Activated effector memory CD4-positive, alpha-beta T cell treated with Interleukin-2 at 50 U/mL for 16 hours (primary cell): ENCODE data around the gene UVRAG.
"Not testable (repeated sequence)": the region's sequence is repeated elsewhere in the genome, so short reads cannot be mapped to it uniquely, and the experiment has no call there.

Experiments used
- DNase-seq: peaks from one replicate; pipeline ENCODE4 v3.0.0-alpha.2; 2020

The UVRAG gene

DNA sequence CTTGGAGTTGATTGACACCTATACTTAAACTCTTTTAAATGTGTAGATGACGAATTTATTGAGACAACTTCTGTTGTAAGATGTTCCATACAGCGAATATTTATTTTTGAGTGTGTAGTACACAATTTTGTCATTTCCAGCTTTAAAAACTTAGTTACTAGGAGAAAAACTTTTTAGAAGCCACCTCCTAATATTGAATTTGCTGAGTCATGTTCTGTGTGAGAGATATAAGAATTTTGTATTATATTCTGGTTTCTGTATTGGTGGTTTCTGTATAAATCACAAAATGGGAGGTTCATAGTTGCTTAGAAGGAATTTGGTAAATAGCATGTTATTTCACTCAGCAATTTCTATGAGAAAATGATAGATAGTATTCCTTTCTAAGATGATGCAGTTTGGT, 220.0 kb downstream of the UVRAG start:
- no peak for DNase-seq

DNA sequence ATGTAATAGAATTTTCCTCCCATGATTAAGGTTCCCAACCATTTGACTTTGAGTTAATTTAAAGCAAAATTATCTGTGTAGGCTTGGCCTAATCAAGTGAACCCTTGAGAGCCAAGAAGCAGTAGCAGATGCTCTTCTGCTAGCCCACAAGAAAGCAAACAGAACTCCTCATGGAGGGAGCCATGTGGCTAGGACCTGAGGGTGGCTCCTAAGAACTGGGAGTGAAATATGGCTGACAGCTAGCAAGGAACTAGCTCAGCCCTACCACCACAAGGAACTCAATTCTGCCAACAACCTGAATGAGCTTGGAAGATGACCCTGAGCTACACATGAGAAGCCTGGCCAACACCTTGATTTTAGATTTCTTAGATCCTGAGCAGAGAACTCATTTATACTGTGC, 223.6 kb downstream of the UVRAG start:
- no peak for DNase-seq

DNA sequence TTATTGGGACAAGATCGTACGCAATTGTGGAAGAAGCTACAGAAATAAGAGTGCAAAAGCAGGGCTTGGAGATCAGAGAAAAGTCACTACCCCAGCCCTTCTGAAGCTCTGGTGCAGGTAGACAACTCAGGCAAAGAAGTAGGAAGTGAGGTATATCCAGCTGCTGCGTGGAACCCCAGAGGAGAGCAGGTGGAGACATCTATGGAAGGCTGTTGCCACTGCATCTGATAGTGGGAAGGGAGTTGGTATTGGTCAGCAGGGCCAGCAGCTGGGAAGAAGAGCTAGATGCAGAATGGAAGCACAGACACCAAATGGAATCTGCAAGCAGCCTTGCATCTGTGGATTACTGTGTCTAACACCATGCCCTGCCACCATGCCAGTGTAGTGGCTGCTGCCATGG, 226.2 kb downstream of the UVRAG start:
- DNase-seq, result no peak

DNA sequence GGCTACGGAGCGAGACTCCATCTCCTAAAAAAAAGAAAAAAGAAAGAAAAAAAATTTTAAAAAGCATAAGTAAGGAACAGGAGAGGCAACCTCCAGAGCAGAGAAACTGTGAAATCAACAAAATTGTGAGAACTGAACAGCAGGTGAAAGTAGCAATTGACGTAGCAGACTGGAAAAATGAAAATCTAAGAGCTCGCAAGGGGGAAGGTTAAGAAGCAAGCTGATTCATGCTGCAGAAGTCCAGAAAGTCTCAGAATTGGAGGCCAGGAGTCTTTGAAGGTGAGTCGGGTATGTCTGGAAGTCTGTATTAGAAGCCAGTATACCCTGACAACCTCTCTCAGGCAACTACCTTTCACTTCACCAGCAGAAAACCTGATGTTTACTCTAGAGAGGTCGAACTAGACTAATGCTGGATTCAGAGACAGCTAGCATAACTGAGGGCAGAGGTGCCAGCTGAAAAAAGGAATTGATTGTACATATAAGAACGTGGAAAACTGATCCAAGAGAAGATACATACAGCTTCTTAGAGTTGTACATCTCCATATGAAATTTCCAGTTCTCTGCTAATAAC, 229.8 kb downstream of the UVRAG start:
- DNase-seq, result no peak

DNA sequence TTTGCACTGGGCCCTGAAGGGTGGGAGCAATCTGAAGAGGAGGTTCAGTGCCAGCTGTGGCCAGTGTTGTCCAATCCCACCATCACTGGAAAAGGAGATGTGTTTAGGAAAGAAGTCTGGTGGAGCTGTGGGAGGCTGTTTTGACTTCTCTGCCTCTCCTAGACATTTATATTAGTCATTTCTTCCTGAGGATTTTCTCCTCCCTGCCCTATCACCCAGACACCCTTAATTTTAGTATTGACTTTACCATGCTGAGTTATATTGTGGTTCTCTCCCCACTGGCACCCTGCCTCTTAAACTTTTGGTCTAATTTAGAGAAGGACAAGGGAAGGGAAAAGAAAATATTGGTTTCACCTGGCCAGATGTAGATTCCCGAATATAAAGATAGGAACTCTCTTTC, 232.2 kb downstream of the UVRAG start:
- no peak for DNase-seq

DNA sequence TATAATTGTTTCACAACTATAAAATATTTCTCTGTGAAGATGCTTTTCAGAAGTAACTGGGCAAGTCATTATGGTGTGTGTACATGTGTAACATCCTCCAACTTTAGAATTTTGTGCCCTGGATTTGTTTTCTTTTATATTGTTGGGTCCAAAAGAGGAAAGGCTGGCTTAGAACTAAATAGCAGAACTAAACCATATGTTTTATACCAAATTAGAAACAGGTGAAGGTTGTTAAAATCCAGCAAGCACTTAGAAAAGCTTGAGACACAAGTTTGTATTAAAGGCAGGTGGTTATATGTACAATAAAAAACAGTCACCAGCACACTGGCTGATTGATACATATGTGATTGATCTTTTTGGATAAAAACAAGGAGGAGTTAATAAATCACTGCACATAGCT, 232.8 kb downstream of the UVRAG start:
- no peak for DNase-seq

DNA sequence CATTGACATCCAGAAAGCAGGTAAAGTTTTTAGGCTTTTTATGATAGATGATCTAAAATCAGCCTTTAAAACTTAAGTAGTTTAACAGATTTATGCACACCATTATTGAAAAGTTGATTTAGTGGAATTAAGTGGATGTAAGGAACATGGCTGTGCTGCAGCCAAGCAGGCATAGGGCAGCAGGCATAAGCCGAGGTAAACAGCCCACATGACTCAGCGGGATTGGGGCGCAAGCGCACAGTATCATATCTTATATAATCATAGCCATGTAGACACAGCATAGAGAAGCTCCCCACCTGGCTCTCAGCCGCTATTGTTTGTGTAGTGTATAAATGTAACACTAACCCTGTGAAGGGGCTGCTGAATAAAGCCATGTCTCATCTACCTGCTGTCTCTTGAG, 233.8 kb downstream of the UVRAG start:
- no peak for DNase-seq

DNA sequence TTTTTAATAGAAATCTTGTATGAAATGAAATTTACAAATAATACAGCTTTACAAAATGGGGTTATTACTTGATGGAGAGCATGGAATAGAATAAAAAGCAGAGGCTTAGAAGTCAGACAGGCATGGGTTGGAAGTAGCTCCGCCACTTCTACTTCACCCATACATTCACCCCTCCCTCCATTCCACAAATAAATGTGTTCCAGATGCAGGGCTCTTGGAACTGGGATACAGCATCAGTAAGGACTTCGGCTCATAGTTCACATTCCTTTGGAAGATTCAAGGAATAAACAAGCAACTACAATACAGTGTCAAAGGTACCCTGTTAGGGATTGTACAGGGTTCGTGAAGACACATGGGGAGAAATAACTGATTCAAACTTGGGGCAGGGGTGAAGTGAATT, 234.5 kb downstream of the UVRAG start:
- no peak for DNase-seq

DNA sequence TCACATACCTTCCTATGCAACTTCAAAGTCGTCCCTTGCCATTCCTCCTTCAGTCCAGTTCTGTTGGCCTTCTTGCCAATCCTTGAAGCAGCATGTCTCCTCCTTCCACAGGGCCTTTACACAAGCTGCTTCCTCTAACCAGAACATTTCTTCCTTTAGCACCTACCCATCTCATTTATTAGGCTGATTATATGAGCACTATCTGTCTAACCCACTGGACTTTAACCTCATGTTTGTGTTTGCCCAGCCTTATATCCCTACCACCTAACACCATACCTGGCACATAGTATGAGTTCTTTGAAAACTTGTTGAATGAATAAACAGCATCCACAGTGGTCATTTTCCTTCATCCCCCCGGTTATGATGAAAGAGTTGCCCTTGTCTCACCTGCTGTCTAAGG, 236.9 kb downstream of the UVRAG start:
- no peak for DNase-seq

DNA sequence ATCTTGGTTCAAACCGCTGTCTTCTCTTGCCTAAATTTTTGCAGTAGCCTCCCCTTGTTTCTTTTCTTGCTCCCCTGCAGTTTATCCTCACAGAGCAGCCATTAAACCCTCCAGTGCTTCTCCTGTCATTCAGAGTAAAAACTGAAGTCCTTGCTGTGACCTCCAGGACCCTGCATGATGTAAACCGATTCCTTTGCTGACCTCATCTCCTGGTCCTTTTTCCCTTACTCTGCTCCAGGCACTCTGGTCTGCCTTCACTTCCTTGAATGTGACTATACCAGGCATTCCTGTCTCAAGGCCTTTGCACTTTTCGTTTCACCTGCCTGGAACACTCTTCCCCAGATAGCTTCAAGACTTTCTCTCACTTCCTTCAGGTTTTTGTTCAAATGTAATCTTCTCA, 239.3 kb downstream of the UVRAG start:
- DNase-seq, result no peak

DNA sequence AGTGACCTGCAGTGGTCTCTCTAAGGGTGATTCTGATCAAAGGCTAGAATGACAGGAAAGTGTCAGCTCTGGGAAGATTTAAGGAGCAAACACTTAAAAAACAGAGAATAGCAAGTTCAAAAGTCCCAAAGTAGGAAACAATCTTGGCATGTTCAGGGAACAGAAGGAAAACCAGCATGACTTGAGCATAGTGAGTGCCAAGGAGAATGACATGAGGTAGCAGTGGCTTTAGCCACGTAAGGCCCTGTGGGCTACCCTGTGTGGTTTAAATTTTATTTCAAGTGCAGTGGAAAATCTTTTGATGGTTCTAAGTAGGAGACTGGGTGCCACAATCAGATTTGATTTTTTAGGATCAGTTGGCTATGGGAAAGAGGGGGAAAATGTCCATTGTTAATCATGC, 241.9 kb downstream of the UVRAG start:
- DNase-seq, result no peak

DNA sequence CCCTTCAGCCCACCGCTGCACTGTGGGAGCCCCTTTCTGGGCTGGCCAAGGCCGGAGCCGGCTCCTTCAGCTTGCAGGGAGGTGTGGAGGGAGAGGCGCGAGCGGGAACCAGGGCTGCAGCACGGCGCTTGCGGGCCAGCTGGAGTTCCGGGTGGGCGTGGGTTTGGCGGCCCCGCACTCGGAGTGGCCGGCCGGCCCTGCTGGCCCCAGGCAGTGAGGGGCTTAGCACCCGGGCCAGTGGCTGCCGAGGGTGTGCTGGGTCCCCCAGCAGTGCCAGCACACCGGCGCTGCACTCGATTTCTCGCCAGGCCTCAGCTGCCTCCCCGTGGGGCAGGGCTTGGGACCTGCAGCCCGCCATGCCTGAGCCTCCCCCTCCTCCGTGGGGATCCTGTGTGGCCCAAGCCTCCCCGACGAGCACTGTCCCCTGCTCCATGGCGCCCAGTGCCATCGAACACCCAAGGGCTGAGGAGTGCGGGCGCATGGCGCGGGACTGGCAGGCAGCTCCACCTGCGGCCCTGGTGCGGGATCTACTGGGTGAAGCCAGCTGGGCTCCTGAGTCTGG, 245.5 kb downstream of the UVRAG start:
- not testable (repeated sequence) for DNase-seq

DNA sequence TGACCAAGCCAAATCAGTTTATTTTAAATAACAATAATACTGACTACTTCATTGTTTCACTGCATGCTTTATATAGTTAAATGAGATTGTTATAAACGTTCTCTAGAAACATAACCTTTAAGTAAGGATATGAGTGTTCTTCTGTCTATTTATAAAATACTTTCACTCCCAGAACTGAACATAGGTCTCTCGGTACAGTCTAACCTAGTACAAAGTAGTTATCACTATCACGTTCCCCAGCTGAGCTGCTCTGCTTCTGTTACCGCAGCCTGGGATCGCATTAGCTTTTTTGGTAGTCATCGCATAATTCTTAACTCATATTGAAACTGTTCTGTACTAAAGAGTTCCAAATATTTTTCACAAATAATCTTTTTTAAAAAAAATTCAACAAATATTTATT, 247.7 kb downstream of the UVRAG start:
- DNase-seq, result no peak

DNA sequence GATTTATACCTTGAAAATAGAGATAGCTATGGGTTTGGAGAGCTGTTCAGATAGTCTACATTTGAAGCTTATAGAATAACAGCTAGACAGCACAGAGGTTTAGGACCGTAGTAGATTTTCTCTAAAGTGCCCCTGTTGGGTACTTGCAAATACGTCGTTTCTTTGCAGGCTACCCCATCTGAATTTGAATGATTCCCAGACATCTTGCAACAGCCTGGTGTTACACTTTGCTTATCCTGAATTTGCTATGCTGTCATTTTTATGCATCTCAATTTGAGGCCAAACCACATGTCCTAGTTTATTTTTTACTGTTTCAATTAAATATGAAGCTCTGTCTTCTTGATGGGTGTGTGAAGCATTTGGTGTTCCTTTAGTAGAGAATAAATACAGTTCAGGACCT, 249.2 kb downstream of the UVRAG start:
- DNase-seq, result no peak

DNA sequence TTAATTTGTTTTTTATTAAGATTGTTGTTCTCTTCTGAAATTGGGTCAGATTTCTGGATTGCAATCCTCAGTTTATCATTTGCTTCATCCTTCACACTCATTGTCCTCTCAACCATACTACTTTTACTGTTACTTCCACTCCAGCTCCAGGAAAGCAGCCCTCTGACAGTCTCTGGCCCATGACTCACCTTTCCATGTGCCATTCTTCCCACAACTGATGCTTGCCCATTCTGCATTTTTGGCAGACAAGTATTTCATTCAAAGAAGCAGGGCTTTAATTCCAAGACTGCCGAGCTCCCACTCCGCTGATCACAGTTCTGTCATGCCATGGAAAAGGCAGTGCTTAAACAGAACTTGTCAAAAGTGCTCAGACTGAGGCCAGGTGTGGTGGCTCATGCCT, 252.1 kb downstream of the UVRAG start:
- no peak for DNase-seq

DNA sequence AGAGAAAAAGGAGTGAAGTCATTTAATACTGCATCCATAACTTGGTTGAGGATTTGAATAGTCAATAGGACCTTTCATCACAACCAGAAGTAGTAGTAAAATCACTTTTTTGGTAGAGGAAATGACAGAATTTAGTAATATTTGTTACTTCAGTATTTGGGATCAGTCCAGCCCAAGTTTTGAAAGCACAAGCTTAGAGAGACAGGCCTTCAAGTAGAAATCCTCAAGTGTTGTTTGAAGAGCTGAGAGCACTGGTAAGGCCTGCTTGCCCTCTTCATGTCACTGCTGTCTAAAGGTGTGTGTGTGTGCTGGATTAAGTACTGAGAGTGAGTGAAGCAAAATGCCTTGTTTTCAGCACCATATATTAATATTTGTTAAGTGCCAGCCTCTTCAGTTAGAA, 254.0 kb downstream of the UVRAG start:
- DNase-seq, result no peak

DNA sequence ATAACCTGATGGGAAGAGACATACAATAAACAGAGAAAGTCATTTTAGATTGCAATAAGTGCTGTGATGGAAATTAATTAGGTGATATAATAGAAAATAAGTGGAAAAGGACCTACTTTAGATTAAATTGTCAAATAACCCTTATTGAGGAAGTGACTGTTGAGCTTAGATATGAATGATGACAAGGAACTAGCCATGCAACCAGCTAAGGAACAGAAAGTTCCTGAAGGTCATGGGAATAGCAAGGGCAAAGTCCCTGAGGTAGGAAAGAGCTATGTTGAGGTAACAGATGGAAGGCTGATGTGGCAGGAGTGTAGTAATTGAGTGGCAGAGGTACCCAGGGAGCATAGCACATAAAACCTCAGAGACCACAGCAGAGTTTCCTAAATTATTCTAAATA, 256.1 kb downstream of the UVRAG start:
- DNase-seq, result no peak

DNA sequence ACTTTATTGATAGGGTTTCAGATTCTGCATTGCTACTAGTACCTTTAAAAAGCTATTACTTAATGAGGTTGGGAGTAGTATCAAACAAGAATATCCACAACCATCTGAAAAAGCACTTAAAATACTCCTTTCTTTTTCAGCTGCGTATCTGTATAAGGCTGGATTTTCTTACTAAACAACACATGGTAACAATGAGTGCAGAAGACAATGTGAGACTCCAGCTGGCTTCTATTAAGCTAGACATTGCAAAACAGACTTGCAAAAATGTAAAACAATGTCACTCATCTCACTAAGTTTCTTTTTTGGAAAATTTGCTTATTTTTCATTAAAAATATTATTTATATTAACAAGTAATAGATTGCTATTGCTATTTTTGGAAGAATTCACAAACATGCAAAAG, 258.7 kb downstream of the UVRAG start:
- no peak for DNase-seq

DNA sequence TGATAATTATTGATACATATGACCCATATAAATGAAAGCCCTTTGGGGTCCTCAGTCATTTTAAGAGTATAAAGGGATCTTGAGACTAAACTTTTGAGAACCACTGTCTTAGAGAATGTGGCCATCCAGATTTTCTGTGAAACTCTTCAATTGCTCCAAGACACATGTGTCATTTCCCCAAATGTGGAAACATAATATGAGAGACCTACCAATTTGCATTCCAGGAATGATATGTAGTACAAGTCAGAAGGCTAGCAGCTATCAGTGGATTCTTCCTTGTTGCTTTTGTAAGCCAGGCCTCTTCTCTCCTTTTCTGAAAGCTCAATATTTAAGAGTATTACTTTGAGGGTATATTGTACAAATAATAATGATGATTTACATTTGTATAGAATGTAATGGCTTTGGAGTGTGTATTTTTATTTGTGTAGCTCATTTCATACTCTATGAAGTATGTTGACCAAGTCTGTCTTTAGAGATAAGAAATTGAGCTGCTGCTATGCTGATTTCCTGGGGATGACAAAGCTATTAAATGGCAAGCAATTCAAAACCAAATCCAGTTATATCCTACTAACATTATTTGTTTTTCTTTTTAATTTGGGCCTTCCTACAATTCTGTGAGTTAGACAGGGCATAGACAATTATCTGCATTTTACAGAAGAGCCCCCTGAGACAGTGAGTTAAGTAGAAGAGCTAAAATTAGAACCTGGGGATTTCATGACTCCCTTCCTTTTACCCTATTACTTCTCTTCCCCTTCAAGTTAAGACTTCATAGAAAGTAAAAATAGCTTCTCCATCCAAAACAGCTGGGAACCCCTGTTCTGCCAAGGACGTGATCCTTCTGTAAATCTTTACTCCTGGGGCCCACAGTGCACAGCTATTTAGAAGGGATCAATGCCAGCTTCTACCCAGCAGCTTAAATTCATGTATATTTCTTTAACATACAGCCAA, 259.4 kb downstream of the UVRAG start:
- no peak for DNase-seq

DNA sequence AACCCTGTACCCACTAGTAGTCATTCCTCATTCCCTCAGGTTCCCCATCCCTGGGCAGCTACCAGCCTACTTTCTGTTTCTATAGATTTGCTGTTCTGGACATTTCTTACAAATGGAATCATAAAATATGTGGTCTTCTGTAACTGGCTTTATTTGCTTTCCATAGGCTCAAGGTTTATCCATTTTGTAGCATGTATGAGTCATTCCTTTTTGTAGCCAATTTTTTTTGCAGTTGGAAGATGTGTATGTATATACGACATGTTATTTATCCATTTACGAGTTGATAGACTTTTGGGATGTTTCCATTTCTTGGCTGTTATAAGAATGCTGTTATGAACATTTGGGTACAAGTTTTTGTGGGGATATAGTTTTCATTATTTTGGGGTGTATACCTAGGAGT, 260.7 kb downstream of the UVRAG start:
- no peak for DNase-seq

DNA sequence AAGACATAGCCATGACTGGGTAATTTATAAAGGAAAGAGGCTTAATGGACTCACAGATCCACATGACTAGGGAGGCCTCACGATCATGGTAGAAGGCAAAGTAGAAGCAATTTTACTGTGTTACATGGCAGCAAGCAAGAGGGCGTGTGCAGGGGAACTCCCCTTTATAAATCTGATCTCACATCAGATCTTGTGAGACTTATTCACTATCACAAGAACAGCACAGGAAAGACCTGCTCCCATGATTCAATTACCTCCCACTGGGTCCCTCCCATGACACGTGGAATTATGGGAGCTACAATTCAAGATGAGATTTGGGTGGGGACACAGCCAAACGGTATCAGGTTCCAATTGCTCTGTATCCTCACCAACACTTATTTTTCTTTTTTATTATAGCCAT, 261.2 kb downstream of the UVRAG start:
- not testable (repeated sequence) for DNase-seq

DNA sequence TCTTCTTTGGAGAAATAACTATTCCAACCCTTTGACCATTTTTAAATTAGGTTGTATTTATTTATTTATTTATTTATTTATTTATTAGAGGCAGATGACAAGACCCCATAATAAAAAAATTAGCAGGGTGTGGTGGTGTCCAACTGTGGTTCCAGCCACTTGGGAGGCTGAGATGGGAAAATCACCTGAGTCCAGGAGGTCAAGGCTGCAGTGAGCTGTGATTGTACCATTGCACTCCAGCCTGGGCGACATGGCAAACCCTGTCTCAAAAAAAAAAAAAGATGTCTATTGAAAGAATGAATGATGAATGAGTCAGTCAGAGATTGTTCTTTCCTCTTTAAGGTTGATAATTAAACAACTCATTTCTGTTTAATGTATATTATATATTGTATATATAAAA, 261.7 kb downstream of the UVRAG start:
- no peak for DNase-seq

DNA sequence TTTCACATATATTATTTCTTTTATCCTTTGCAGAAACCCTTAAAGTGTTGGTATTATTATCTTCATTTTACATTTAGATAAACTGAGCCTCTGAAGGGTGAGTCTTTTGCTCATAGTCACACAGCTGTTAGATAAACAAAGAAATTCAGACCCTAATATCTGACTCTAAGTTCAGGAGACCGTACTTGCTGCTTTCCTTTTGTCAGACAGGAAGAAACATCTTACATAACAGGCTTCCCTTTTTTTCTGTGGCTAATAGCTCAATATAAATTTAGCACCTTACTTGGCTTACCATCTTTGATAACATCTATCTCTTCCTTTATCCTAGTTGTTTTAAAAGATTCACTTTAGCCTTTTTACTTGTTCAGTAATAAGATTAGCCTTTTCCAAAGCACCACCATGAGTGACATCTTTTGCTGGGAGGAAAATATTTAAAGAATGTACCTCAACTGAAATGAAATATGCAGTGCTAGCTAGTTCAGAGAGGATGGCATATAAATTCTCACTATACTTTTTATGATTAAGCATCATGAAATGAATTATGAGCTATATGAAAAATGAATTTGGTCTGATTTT, 262.7 kb downstream of the UVRAG start:
- no peak for DNase-seq

DNA sequence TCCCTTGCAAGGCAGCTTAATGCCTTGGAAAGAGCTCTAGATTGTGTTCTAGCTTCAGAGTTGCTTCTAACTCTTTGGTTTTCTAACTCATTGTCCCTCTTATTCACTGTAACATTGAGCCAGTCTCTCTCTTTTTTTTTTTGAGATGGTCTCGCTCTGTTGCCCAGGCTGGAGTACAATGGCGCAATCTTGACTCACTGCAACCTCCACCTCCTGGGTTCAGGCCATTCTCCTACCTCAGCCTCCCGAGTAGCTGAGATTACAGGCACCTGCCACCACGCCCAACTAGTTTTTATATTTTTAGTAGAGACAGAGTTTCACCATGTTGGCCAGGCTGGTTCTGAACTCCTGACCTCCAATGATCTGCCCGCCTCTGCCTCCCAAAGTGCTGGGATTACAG, 266.1 kb downstream of the UVRAG start:
- DNase-seq, result not testable (repeated sequence)
